RWPE2 (cell line): ENCODE data around the gene DTWD1.

Source experiments
- ATAC-seq: fragments of 200-7000 bp; cut with Tn5 transposase; 3 replicates; pipeline ENCODE4 v1.9.1; 2021; ENCODE audit warnings: low read depth
- DNase-seq: peaks from one replicate; pipeline ENCODE4 v3.0.0-alpha.2; 2020; ENCODE audit warnings: low spot score
- H3K27ac ChIP-seq: fragments of 450-650 bp; 2 replicates; pipeline ENCODE4 v1.5.1; 2017; ENCODE audit warnings: mild to moderate bottlenecking; ENCODE audit not compliant: poor library complexity, severe bottlenecking
- H3K27me3 ChIP-seq: fragments of 250-450 bp; sonication (Bioruptor Pico); 2 replicates; pipeline ENCODE4 v1.5.1; 2021; ENCODE audit warnings: mild to moderate bottlenecking, moderate library complexity; ENCODE audit not compliant: insufficient read depth, poor library complexity, severe bottlenecking
- H3K36me3 ChIP-seq: fragments of 250-450 bp; sonication (Bioruptor Pico); 2 replicates; pipeline ENCODE4 v1.5.1; 2020; ENCODE audit warnings: low read depth, mild to moderate bottlenecking, moderate library complexity
- H3K4me1 ChIP-seq: fragments of 250-450 bp; sonication (Bioruptor Pico); 2 replicates; pipeline ENCODE4 v1.5.1; 2021; ENCODE audit warnings: mild to moderate bottlenecking, moderate library complexity; ENCODE audit not compliant: insufficient read depth, poor library complexity, severe bottlenecking
- H3K4me3 ChIP-seq: fragments of 250-450 bp; sonication (Bioruptor Pico); 2 replicates; pipeline ENCODE4 v1.5.1; 2021; ENCODE audit warnings: mild to moderate bottlenecking, moderate library complexity; ENCODE audit not compliant: severe bottlenecking
- H3K9me3 ChIP-seq: fragments of 250-450 bp; sonication (Bioruptor Pico); 2 replicates; pipeline ENCODE4 v1.5.1; 2021; ENCODE audit warnings: mild to moderate bottlenecking, moderate library complexity; ENCODE audit not compliant: severe bottlenecking
- CTCF ChIP-seq: fragments of 450-650 bp; IDR thresholded peaks from one replicate; pipeline ENCODE4 v1.5.1; 2017; ENCODE audit warnings: mild to moderate bottlenecking, moderate library complexity; ENCODE audit not compliant: poor library complexity, severe bottlenecking

Gene DTWD1

GRCh38 chr15:49673861-49674260 is 53.0 kb downstream of the DTWD1 start:
- DNase-seq (no peak), ATAC-seq (no peak)
- Histone ChIP-seq H3K36me3 (no peaks in the 10 kb centered on the region), H3K27ac (no peak overlapping the region), H3K4me3 (no peak overlapping the region), H3K9me3 (no peaks in the 10 kb centered on the region), H3K4me1 (peaks cover 23% of the 10 kb centered on the region), H3K27me3 (no peaks in the 10 kb centered on the region)
- no peak for TF ChIP-seq CTCF

DNA sequence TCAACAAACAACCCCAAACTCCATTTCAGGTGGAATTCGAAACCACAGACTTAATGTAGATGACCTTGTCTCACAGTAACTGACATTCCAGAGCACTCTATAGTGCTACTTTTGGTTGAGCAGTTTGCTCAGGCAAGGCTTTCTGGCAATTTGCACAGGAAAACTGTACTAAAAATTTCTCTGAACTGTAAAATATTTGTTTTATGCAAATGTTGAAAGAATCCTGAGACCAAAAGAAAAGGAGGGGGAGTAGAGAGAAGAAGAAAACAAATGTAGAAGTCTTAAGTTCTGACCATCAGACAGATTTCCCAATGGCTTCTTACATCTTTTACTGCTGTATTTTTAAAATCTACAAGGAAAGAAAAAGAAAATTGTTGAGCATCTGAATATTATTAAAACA is 53.5 kb downstream of the DTWD1 start:
- DNase-seq (no peak), ATAC-seq (no peak)
- H3K36me3 ChIP-seq: no peaks in the 10 kb centered on the region
- peak overlapping the region; percentile 55 for H3K27ac ChIP-seq
- TF ChIP-seq CTCF: no peak
- no peaks in the 10 kb centered on the region for H3K9me3 ChIP-seq
- no peaks in the 10 kb centered on the region for H3K27me3 ChIP-seq
- no peak overlapping the region for H3K4me3 ChIP-seq
- peaks cover 23% of the 10 kb centered on the region for H3K4me1 ChIP-seq

DNA sequence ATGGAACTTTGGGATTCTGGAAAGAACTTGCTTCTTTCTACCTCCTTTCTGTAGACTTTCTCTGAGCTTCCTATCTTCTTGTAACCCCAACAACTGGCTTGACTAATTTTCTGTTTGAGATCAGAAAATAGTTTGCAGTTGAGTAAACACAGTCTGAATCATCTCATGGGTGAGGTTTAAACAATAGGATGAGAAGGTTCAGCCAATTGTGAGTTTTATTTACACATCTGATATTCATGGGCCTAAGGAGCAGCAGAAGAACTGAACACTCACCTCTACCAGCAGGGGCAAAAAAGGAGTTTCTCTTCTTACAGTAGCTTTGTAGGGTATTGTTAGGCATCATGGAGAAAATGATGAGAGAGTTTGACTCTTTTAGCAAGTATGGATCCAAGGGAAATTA is 54.2 kb downstream of the DTWD1 start:
- DNase-seq: no peak

GRCh38 chr15:49678655-49679054 is 57.8 kb downstream of the DTWD1 start:
- DNase-seq (no peak), ATAC-seq (no peak)
- Histone ChIP-seq H3K27me3 (no peaks in the 10 kb centered on the region), H3K27ac (no peak overlapping the region), H3K4me3 (no peak overlapping the region), H3K4me1 (peaks cover 20% of the 10 kb centered on the region), H3K9me3 (no peaks in the 10 kb centered on the region), H3K36me3 (no peaks in the 10 kb centered on the region)
- no peak for TF ChIP-seq CTCF

More for the DNA sequence above, 54.2 kb downstream of the DTWD1 start:
- Histone ChIP-seq H3K36me3 (no peaks in the 10 kb centered on the region), H3K27ac (peak overlapping the region; percentile 55), H3K4me1 (peaks cover 23% of the 10 kb centered on the region), H3K9me3 (no peaks in the 10 kb centered on the region), H3K27me3 (no peaks in the 10 kb centered on the region), H3K4me3 (no peak overlapping the region)
- TF ChIP-seq CTCF: peak; percentile 57
- peak; percentile 100 for ATAC-seq

DNA sequence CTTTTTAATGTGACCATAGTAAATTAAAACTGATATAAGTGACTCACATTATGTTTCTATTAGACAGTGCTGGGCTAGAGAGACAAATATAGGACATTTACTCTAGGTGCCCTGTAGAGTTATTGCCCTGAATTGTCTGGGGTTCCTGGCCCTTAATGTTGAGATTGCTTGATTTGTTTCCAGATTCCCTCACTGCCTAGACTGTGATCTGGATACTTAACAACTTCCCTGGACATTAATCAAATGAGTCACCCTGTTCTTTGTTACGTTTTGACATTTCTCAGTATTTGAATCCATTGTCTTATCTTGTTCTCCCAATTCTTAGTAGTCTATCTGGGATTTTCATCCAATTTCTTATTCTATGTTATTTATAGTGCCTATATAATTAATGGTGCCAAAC is 65.8 kb downstream of the DTWD1 start:
- ATAC-seq (peak; percentile 71), DNase-seq (no peak)
- TF ChIP-seq CTCF: no peak
- Histone ChIP-seq H3K36me3 (no peaks in the 10 kb centered on the region), H3K4me1 (no peaks in the 10 kb centered on the region), H3K27ac (no peak overlapping the region), H3K9me3 (no peaks in the 10 kb centered on the region), H3K27me3 (no peaks in the 10 kb centered on the region), H3K4me3 (no peak overlapping the region)
